ENCODE results near the gene ABCD4. TPM values are rescaled to one million over a fixed set of nuclear protein-coding genes. Genes with fewer than 3 reads are reported as not detected.

Gene ABCD4
- total RNA-seq, 1 donor from 2014 or later = 58.6 TPM

DNA sequence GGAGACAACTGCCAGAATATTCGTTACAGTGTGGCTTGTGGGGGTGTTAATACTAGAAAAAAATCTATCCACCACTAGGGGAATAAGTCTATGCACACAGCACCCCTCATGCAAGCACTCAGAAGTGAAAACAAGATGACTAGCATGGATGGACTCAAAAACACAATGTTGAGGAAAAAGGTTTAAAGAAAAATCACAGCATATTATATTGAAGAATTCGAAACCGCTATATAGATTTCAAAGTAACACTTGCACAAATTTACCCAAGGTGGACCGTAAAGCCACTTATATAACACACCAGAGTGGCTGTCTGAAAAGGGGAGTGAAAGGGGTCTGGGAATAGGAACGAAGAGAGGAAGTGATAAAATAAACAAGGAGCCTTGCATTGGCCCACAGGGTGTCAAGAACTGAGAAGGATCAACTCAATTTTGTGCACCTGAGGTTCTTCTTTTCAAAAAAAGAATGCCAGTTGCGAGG lies 544 bp downstream of the ABCD4 start:
- peaks cover 20% of the 10 kb centered on the region for H3K36me3 Mint-ChIP-seq (ENCODE audit: unreplicated experiment)

DNA sequence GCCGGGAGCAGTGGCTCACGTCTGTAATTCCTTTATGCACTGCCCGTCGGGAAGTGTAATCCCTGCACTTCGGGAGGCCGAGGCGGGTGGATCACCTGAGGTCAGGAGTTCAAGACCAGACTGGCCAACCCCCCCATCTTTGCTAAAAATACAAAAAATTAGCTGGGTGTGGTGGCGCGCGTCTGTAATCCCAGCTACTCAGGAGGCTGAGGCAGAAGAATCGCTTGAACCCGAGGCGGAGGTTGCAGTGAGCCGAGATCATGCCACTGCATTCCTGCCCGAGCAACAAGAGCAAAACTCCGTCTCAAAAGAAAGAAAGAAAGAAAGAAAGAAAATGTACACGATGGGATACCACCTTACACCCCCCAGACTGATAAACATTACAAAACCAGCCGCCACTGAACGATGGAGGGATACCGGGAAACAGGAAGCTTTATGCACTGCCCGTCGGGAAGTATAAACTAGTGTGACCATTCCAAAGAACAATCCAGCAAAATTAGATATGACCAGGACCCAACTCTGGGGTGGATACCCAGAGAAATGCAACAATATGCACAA lies 1.1 kb downstream of the ABCD4 start:
- Mint-ChIP-seq H3K9me3 (ENCODE audit: unreplicated experiment) (no peaks in the 10 kb centered on the region), H3K4me3 (ENCODE audit: unreplicated experiment) (peak overlapping the region; percentile 84), H3K4me1 (ENCODE audit: unreplicated experiment) (peaks cover 19% of the 10 kb centered on the region), H3K27ac (ENCODE audit: unreplicated experiment) (peak overlapping the region; percentile 91), H3K27me3 (ENCODE audit: unreplicated experiment) (no peaks in the 10 kb centered on the region), H3K36me3 (ENCODE audit: unreplicated experiment) (peaks cover 21% of the 10 kb centered on the region)
- TF ChIP-seq, protein P1, sequence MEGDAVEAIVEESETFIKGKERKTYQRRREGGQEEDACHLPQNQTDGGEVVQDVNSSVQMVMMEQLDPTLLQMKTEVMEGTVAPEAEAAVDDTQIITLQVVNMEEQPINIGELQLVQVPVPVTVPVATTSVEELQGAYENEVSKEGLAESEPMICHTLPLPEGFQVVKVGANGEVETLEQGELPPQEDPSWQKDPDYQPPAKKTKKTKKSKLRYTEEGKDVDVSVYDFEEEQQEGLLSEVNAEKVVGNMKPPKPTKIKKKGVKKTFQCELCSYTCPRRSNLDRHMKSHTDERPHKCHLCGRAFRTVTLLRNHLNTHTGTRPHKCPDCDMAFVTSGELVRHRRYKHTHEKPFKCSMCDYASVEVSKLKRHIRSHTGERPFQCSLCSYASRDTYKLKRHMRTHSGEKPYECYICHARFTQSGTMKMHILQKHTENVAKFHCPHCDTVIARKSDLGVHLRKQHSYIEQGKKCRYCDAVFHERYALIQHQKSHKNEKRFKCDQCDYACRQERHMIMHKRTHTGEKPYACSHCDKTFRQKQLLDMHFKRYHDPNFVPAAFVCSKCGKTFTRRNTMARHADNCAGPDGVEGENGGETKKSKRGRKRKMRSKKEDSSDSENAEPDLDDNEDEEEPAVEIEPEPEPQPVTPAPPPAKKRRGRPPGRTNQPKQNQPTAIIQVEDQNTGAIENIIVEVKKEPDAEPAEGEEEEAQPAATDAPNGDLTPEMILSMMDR (IDR thresholded peaks at IDR 0.05) = no peak
- DNase-seq (ENCODE audit: extremely low spot score, unreplicated experiment) = no peak

More for the DNA sequence above, 544 bp downstream of the ABCD4 start:
- H3K4me3 Mint-ChIP-seq (ENCODE audit: unreplicated experiment) = peak overlapping the region; percentile 84
- peak overlapping the region; percentile 91 for H3K27ac Mint-ChIP-seq (ENCODE audit: unreplicated experiment)
- no peak for DNase-seq (ENCODE audit: extremely low spot score, unreplicated experiment)
- H3K9me3 Mint-ChIP-seq (ENCODE audit: unreplicated experiment) = no peaks in the 10 kb centered on the region
- H3K27me3 Mint-ChIP-seq (ENCODE audit: unreplicated experiment) = peaks cover 3% of the 10 kb centered on the region
- TF ChIP-seq, protein P1 (IDR thresholded peaks at IDR 0.05) = peak; percentile 57
- H3K4me1 Mint-ChIP-seq (ENCODE audit: unreplicated experiment) = peaks cover 19% of the 10 kb centered on the region

DNA sequence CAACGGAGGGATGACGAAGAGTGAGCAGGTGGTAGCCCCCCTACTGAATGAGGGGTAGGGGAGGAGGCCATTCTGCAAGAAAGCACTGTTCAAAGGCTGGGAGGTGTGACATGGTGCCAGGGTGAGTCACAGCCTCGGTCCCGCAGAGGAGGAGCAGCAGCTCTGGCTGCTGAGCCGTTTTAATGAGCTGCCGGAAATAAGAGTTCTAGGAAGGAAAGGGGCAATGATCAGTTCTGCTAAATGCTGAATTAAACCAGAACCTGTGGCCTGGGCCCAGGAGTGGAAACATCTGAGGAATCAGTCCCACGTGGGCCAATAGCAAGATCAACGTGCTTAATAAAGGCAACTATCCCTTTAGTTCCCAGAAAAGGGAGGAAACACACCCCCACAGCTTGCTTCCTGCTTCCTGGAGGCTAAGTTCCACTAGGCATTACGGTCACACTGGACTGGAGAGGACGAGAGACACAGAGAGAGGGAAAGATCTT lies 3.6 kb downstream of the ABCD4 start:
- Mint-ChIP-seq H3K9me3 (ENCODE audit: unreplicated experiment) (no peaks in the 10 kb centered on the region), H3K27me3 (ENCODE audit: unreplicated experiment) (no peaks in the 10 kb centered on the region), H3K36me3 (ENCODE audit: unreplicated experiment) (peaks cover 23% of the 10 kb centered on the region), H3K27ac (ENCODE audit: unreplicated experiment) (no peak overlapping the region), H3K4me3 (ENCODE audit: unreplicated experiment) (no peak overlapping the region), H3K4me1 (ENCODE audit: unreplicated experiment) (peaks cover 19% of the 10 kb centered on the region)
- TF ChIP-seq, protein P1 (IDR thresholded peaks at IDR 0.05) = no peak
- DNase-seq (ENCODE audit: extremely low spot score, unreplicated experiment) = no peak

DNA sequence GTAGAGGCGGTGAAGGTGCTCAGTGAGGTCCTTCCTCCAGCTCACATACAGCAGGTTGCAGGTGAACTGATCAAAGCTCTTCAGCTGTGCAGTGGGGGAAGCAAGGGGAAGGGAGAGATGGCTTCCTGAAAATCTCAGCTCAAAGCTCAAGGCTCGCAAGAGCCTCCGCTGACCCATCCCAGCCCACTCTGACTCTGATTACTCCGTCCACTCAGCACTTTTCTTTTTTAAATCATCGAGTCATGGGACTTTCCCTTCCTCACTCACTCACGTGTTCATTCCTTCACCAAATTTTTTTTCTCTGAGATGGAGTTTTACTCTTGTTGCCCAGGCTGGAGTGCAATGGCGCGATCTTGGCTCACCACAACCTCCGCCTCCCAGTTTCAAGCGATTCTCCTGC lies 4.7 kb downstream of the ABCD4 start:
- TF ChIP-seq, protein P1 (IDR thresholded peaks at IDR 0.05) = no peak
- Mint-ChIP-seq H3K36me3 (ENCODE audit: unreplicated experiment) (peaks cover 23% of the 10 kb centered on the region), H3K27me3 (ENCODE audit: unreplicated experiment) (no peaks in the 10 kb centered on the region), H3K27ac (ENCODE audit: unreplicated experiment) (no peak overlapping the region), H3K4me1 (ENCODE audit: unreplicated experiment) (peaks cover 15% of the 10 kb centered on the region), H3K9me3 (ENCODE audit: unreplicated experiment) (no peaks in the 10 kb centered on the region), H3K4me3 (ENCODE audit: unreplicated experiment) (no peak overlapping the region)
- no peak for DNase-seq (ENCODE audit: extremely low spot score, unreplicated experiment)

DNA sequence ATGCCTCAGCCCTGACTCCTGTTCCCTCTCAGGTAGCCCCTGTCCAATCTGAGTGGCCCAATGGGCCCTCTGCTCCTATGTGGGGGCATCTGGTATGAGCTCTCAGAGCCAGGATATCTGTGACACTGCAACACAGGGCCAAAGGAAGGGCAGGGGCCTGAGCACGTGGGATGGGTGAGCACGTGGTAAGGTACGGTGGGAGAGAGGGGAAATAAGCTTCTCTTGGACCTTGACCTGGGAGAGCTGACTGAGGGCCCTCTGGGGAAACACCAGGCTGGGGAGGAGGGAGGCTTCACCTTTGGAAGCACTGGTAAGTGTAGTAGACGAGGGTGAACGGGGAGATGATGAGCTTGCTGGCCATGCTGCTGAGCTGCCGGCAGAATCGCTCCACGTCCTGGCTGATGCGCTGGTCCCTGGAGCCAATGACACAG lies 6.7 kb downstream of the ABCD4 start:
- Mint-ChIP-seq H3K27me3 (ENCODE audit: unreplicated experiment) (no peaks in the 10 kb centered on the region), H3K9me3 (ENCODE audit: unreplicated experiment) (no peaks in the 10 kb centered on the region), H3K4me1 (ENCODE audit: unreplicated experiment) (peaks cover 6% of the 10 kb centered on the region), H3K27ac (ENCODE audit: unreplicated experiment) (no peak overlapping the region), H3K4me3 (ENCODE audit: unreplicated experiment) (no peak overlapping the region), H3K36me3 (ENCODE audit: unreplicated experiment) (peaks cover 31% of the 10 kb centered on the region)
- no peak for DNase-seq (ENCODE audit: extremely low spot score, unreplicated experiment)
- TF ChIP-seq, protein P1 (IDR thresholded peaks at IDR 0.05) = no peak
